Motor neuron (in vitro differentiated cells): ENCODE data around the gene IGFBP4. TPM values are rescaled to one million over a fixed set of nuclear protein-coding genes. Genes with fewer than 3 reads are reported as not detected.

Experiments
- ATAC-seq, 8 experiments: fragments of 200-7000 bp; cut with Tn5 transposase; replicated peaks in 6 of 8; 2 replicates each; pipeline ENCODE4 v1.8.0; 2021; ENCODE audit warnings: mild to moderate bottlenecking in 8 of 8, moderate library complexity in 8 of 8
- H3K27ac ChIP-seq, 2 donors: fragments of 250-450 bp; sonication (Bioruptor Pico); 2 replicates each; pipeline ENCODE4 v1.9.0; 2021; ENCODE audit warnings: antibody characterized with exemption in 2 of 2, mild to moderate bottlenecking in 2 of 2, moderate library complexity in 1 of 2
- H3K4me1 ChIP-seq, 2 donors: fragments of 250-450 bp; sonication (Bioruptor Pico); replicated peaks in 1 of 2; 2 replicates each; pipeline ENCODE4 v1.6.1; 2021; ENCODE audit warnings: antibody characterized with exemption in 2 of 2, mild to moderate bottlenecking in 2 of 2, moderate library complexity in 1 of 2
- H3K4me3 ChIP-seq, 5 donors: fragments of 250-450 bp; sonication (Bioruptor Pico); 2 replicates each; pipeline ENCODE4 v1.9.0; 2021; ENCODE audit warnings: antibody characterized with exemption in 5 of 5, mild to moderate bottlenecking in 5 of 5, moderate library complexity in 4 of 5
- WGBS, 10 experiments: fragments of 450-650 bp; shearing (Covaris generic); methylation state at CpG; one replicate each; pipeline ENCODE4 v1.0.0; 2022; 5-methylcytosine and 5-hydroxymethylcytosine counted together
- in situ Hi-C, 9 experiments: fragments of 400-800 bp; cut with MboI; loops; one replicate each; pipeline ENCODE4 v1.15.0; 2021; ENCODE audit warnings: low sequenced_read_pairs in 9 of 9, low pct_unique_long_range_greater_than_20kb in 2 of 9; ENCODE audit not compliant: unreplicated experiment in 9 of 9
- total RNA-seq, 8 experiments: library from RNA; unstranded; fragments of 300-600 nt; gene quantifications; 2 replicates each; pipeline versions ENCODE4 v1.2.3 to v1.2.4, GENCODE V29; 2022

IGFBP4 gene
- total RNA-seq, 8 experiments from 2014 or later: 2.8 to 52.0 (median 7.9) TPM

- in situ Hi-C loops: no loop called here
- 0 to 4% (median 3%) methylated on average over 5 to 19 of the region's 49 CpGs; no CpG with 5 or more reads in 5 of the 10 experiments for WGBS, 10 experiments
- peak; percentile 98 to 99 (median 98) for ATAC-seq
- Histone ChIP-seq H3K27ac (peak within 1 kb of the TSS in 1 of 2 donors; percentile 54), H3K4me3 (peak within 1 kb of the TSS; percentile 54 to 66 (median 64)), H3K4me1 (peaks cover 3% of the 10 kb centered on the region in 2 donors)
These were observed 25.4 kb upstream of the IGFBP4 start, which contains the start of gene TOP2A for GRCh38 chr17:40417609-40418427. TSS of gene TOP2A (minus strand) at chr17:40417896. CDS start at chr17:40417791, 105 bp downstream.

DNA sequence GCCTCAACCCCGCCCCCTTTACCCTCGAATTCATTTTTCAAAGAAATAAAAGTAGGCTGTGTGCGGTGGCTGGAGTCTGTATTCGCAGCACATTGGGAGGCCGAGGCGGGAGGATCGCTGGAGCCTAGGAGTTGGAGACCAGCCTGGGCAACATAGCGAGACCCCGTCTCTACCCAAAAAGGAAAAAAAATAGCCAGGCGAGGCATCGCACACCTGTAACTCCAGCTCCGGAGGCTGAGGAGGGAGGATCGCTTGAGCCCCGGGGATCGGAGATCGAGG, 24.9 kb upstream of the IGFBP4 start:
- 8 to 100% (median 52%) methylated on average over 2 to 15 of the region's 16 CpGs; no CpG with 5 or more reads in 3 of the 10 experiments for WGBS, 10 experiments
- ATAC-seq: no peak
- Histone ChIP-seq H3K4me1 (peaks cover 3% of the 10 kb centered on the region in 2 donors), H3K4me3 (peak overlapping the region; percentile 34 to 66 (median 43)), H3K27ac (no peak overlapping the region)
- in situ Hi-C loops: no loop called here

GRCh38 chr17:40419559-40420331, 23.5 kb upstream of the IGFBP4 start:
- Histone ChIP-seq H3K4me1 (peaks cover 3% of the 10 kb centered on the region in 2 donors), H3K4me3 (no peak overlapping the region), H3K27ac (no peak overlapping the region)
- WGBS, 10 experiments: 20 to 80% (median 72%) methylated on average over 1 to 6 of the region's 11 CpGs; no CpG with 5 or more reads in 1 of the 10 experiments
- in situ Hi-C loops: no loop called here
- no peak for ATAC-seq

DNA sequence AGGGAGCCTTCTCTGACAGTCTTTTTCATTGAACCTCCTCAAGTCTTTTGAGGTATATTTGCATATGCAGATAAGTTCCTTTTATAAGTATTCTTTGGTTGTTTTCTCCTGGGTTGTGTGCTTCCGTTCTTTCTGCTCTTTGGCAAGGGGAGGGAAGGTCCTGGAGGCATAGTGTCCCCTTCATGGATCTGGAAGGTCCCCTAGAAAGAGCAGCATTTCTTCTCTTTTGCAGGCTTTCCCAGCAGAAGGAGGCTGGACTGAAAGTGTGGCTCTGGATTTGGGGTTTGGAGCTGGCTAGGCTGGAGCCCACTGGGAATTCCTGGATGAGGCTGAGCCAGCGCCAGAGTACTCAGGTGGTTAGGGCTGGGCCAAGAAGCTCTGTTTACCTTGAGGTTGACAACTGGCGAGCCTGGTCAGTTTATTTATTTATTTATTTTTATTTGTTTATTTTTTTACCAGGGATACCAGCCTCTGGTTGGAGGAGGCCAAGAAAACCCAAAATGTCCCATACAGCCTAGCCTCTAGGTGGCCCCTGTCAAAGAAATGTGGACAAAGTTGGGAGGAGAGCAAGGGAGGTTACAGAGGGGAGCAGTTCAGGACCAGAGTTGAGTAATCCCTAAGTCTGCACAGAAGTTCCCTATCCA, 20.1 kb upstream of the IGFBP4 start:
- WGBS, 10 experiments: 25 to 100% (median 60%) methylated on average over 1 to 3 of the region's 3 CpGs; no CpG with 5 or more reads in 1 of the 10 experiments
- ATAC-seq: peak in 4 of 8 experiments; percentile 30 to 79 (median 75)

GRCh38 chr17:40425741-40426140, 17.5 kb upstream of the IGFBP4 start:
- H3K4me3 ChIP-seq: no peak overlapping the region
- no peaks in the 10 kb centered on the region for H3K4me1 ChIP-seq
- no peak for ATAC-seq
- WGBS, 10 experiments: 52 to 100% (median 80%) methylated on average over 1 to 3 of the region's 4 CpGs; no CpG with 5 or more reads in 7 of the 10 experiments
- in situ Hi-C loops: loop anchor here in 1 of 9 experiments (25.0 kb wide), 1 partner anchor 112 kb away; no protein-coding TSS in a partner anchor
- H3K27ac ChIP-seq: no peak overlapping the region

More for the DNA sequence above, 20.1 kb upstream of the IGFBP4 start:
- H3K4me1 ChIP-seq: peaks cover 0 to 3% of the 10 kb centered on the region in 2 donors
- no peak overlapping the region for H3K4me3 ChIP-seq
- in situ Hi-C loops: no loop called here
- no peak overlapping the region for H3K27ac ChIP-seq

GRCh38 chr17:40427002-40427491, 16.2 kb upstream of the IGFBP4 start:
- ATAC-seq: no peak
- Histone ChIP-seq H3K4me1 (no peaks in the 10 kb centered on the region), H3K4me3 (no peak overlapping the region), H3K27ac (no peak overlapping the region)
- in situ Hi-C loops: loop anchor here in 1 of 9 experiments (25.0 kb wide), 1 partner anchor 110 kb away; no protein-coding TSS in a partner anchor

DNA sequence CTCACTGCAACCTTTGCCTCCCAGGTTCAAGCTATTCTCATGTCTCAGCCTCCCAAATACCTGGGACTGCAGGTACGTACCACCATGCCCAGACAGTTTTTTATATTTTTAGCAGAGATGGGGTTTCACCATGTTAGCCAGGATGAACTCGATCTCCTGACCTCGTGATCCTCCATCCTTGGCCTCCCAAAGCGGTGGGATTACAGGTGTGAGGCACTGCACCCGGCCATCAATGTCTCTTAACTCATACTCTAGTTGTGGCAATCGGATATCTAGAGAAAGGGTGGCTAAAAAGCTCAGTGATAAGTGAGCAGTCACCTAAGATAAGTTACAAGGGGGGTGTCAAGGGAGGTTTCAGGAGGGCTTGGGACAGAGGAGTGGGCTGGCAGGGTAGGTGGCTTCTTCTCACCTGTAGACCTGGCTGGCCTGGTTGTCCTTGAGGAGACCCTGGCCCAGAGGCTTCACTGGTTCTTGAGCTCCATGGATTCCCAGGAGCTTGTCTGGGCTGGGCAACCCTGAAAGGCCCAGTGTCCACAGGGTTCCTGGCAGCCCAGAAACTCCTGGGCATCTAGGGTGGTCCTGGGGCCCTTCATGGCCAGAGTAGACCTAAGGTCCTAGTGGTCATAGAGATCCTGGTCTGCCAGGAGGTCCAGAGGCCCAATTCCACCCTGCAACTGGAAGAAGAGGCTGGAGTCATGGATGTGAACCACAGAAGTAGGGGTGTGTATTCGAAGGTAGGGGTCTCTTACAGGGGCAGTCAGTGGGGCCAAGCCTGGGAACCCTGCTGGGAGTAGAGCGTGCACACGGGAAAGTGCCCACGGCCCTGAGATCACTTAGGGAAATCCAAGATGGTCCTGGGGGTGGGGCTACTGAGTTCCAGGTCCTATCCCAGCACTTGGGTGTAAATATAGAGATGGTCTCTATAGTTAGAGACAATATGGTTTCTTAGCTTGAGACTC, 12.7 kb upstream of the IGFBP4 start:
- H3K4me3 ChIP-seq: no peak overlapping the region
- no peak overlapping the region for H3K27ac ChIP-seq
- 20 to 83% (median 74%) methylated on average over 1 to 5 of the region's 10 CpGs; no CpG with 5 or more reads in 3 of the 10 experiments for WGBS, 10 experiments
- ATAC-seq: no peak
- no peaks in the 10 kb centered on the region for H3K4me1 ChIP-seq
- in situ Hi-C loops: loop anchor here in 1 of 9 experiments (25.0 kb wide), 1 partner anchor 107 kb away; no protein-coding TSS in a partner anchor

DNA sequence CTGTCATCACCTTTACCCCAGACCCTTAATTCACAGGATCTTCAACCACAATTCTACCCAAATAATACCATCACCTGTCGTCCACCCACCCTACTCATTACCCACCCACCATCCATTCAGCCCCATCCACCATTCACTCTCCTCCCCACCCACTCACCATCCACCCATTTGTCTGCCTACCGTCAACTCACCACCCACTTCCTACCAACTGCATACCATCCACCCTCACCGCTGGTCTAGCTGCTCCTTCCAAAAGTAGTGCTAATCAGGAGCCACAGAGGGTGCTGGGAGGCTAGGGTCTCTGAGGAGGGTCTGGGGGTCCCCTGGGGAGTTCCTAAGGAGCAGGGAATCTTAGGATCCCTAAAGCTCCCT, 12.0 kb upstream of the IGFBP4 start:
- H3K4me3 ChIP-seq: no peak overlapping the region
- H3K27ac ChIP-seq: no peak overlapping the region
- in situ Hi-C loops: loop anchor here in 1 of 9 experiments (25.0 kb wide), 1 partner anchor 106 kb away; no protein-coding TSS in a partner anchor
- H3K4me1 ChIP-seq: no peaks in the 10 kb centered on the region
- no peak for ATAC-seq
- 100% methylated on average over 1 of the region's 3 CpGs; no CpG with 5 or more reads in 9 of the 10 experiments for WGBS, 10 experiments

GRCh38 chr17:40432864-40433528, 10.3 kb upstream of the IGFBP4 start:
- no peaks in the 10 kb centered on the region for H3K4me1 ChIP-seq
- peak in 4 of 8 experiments; percentile 18 to 87 (median 58) for ATAC-seq
- no peak overlapping the region for H3K4me3 ChIP-seq
- no peak overlapping the region for H3K27ac ChIP-seq
- in situ Hi-C loops: loop anchor here in 1 of 9 experiments (25.0 kb wide), 1 partner anchor 104 kb away; no protein-coding TSS in a partner anchor
- whole genome bisulfite sequencing, 10 experiments: 20 to 100% (median 60%) methylated on average over 1 to 2 of the region's 2 CpGs; no CpG with 5 or more reads in 5 of the 10 experiments

DNA sequence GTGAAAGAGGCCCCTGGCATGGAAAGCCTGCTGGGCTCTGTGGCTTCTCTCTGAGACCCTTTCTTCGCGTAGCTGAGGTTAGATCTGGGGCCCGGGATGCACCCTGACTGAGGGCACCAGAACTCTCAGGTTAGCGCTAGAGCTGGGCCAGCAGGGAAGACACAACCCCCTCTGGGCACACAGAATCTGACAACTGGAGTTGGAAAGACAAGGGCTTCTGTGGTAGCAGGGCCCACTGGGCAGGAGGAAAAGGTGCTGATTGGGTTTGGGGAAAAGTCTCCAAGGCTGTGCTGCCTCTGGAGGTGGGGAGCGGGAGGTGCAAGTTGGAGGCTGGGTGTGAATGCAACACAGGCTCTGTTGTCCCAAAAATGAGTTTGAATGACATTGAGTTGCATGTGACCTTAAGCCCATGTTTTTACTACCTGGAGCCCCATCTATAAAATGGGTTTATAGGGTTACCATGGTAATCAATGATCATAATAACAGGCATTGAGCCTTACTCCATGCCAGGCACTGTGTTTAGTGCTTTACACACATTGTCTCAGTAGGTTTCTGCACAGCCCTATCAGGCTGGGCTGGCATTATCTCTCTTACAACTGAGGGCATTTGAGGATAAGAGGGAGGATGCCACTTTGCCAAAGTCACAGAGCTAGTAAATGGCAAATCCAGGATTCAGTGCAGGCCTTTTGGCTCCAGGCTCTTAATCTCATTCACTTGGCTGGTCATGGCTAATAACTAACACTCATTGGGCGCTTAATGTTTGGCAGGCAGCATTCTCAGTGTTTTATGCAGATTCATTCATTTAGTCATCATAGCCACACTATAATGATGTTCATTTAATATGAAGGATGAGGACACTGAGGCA, 9.5 kb upstream of the IGFBP4 start:
- peak in 3 of 8 experiments; percentile 55 to 83 (median 69) for ATAC-seq
- Histone ChIP-seq H3K4me3 (no peak overlapping the region), H3K27ac (no peak overlapping the region), H3K4me1 (no peaks in the 10 kb centered on the region)
- in situ Hi-C loops: loop anchor here in 1 of 9 experiments (25.0 kb wide), 1 partner anchor 104 kb away; no protein-coding TSS in a partner anchor
- 20 to 90% (median 74%) methylated on average over 1 to 6 of the region's 6 CpGs for WGBS, 10 experiments
